Mesenchymal stem cell (in vitro differentiated cells and primary cell): ENCODE results near the gene SLC6A18.

Experiments
- DNase-seq: peaks from one replicate; pipeline ENCODE4 v3.0.0-alpha.2; 2013
- H2AFZ ChIP-seq: one replicate; pipeline ENCODE4 v1.6.1; 2013; ENCODE audit warnings: low read depth, mild to moderate bottlenecking, control low read depth, inconsistent platforms, low read length, moderate library complexity
- H2AK5ac ChIP-seq: 2 replicates; pipeline ENCODE4 v1.6.1; 2013; ENCODE audit warnings: low read length, moderate library complexity, mild to moderate bottlenecking, inconsistent platforms; ENCODE audit not compliant: severe bottlenecking
- H2BK120ac ChIP-seq: one replicate; pipeline ENCODE4 v1.6.1; 2013; ENCODE audit warnings: low read depth, mild to moderate bottlenecking, inconsistent platforms, low read length, moderate library complexity
- H2BK12ac ChIP-seq, 2 experiments: one replicate each; pipeline ENCODE4 v1.6.1; 2013; ENCODE audit warnings: inconsistent platforms in 2 of 2, low read length in 2 of 2, mild to moderate bottlenecking in 2 of 2, moderate library complexity in 2 of 2, control low read depth in 1 of 2
- H2BK15ac ChIP-seq: one replicate; pipeline ENCODE4 v1.6.1; 2013; ENCODE audit warnings: mild to moderate bottlenecking, low read depth, inconsistent platforms; ENCODE audit not compliant: poor library complexity, severe bottlenecking
- H2BK5ac ChIP-seq: 2 replicates; pipeline ENCODE4 v1.6.1; 2013; ENCODE audit warnings: low read depth, mild to moderate bottlenecking, low read length, control low read depth, inconsistent platforms; ENCODE audit not compliant: poor library complexity, severe bottlenecking
- H3K14ac ChIP-seq, 2 experiments: one replicate each; pipeline ENCODE4 v1.6.1; 2013; ENCODE audit warnings: inconsistent platforms in 2 of 2, low read length in 2 of 2, control low read depth in 1 of 2, mild to moderate bottlenecking in 1 of 2, moderate library complexity in 1 of 2
- H3K18ac ChIP-seq, 2 experiments: one replicate each; pipeline ENCODE4 v1.6.1; 2013; ENCODE audit warnings: inconsistent platforms in 2 of 2, low read length in 2 of 2, control low read depth in 1 of 2, low read depth in 1 of 2, mild to moderate bottlenecking in 1 of 2
- H3K23ac ChIP-seq, 2 experiments: one replicate each; pipeline ENCODE4 v1.6.1; 2013; ENCODE audit warnings: inconsistent platforms in 2 of 2, low read length in 2 of 2, mild to moderate bottlenecking in 2 of 2, moderate library complexity in 2 of 2, control low read depth in 1 of 2
- H3K27ac ChIP-seq: 2 replicates; pipeline ENCODE4 v1.5.1; 2013; ENCODE audit warnings: mild to moderate bottlenecking, moderate library complexity, low read length, control low read depth, inconsistent platforms; ENCODE audit not compliant: poor library complexity, severe bottlenecking
- H3K27me3 ChIP-seq, 2 experiments: 2 replicates each; pipeline versions ENCODE4 v1.6.1 to v1.7.0; 2013; ENCODE audit warnings: low read length in 2 of 2, mild to moderate bottlenecking in 2 of 2, moderate library complexity in 2 of 2, control low read depth in 1 of 2, inconsistent platforms in 1 of 2; ENCODE audit not compliant: control insufficient read depth in 1 of 2, insufficient read depth in 1 of 2
- H3K36me3 ChIP-seq, 2 experiments: 2 replicates each; pipeline versions ENCODE4 v1.6.1 to v1.7.0; 2013; ENCODE audit warnings: low read length in 2 of 2, control low read depth in 1 of 2, inconsistent platforms in 1 of 2, low read depth in 1 of 2, mild to moderate bottlenecking in 1 of 2; ENCODE audit not compliant: insufficient read depth in 2 of 2, control insufficient read depth in 1 of 2
- H3K4ac ChIP-seq, 2 experiments: one replicate each; pipeline ENCODE4 v1.6.1; 2013; ENCODE audit warnings: inconsistent platforms in 2 of 2, low read length in 2 of 2, mild to moderate bottlenecking in 2 of 2, moderate library complexity in 2 of 2, control low read depth in 1 of 2, low read depth in 1 of 2
- H3K4me1 ChIP-seq: 2 replicates; pipeline ENCODE4 v1.6.1; 2013; ENCODE audit warnings: low read depth, low read length, control low read depth; ENCODE audit not compliant: control insufficient read depth, insufficient read depth
- H3K4me2 ChIP-seq: 2 replicates; pipeline ENCODE4 v1.6.1; 2013; ENCODE audit warnings: low read length, mild to moderate bottlenecking, inconsistent platforms; ENCODE audit not compliant: poor library complexity, severe bottlenecking
- H3K4me3 ChIP-seq, 2 experiments: 2 replicates each; pipeline versions ENCODE4 v1.5.1 to v1.7.0; 2013; ENCODE audit warnings: low read length in 2 of 2, mild to moderate bottlenecking in 2 of 2, control low read depth in 1 of 2, low read depth in 1 of 2; ENCODE audit not compliant: insufficient read depth in 1 of 2
- H3K79me1 ChIP-seq: replicated peaks from 2 replicates; pipeline ENCODE4 v1.6.1; 2013; ENCODE audit warnings: mild to moderate bottlenecking, control low read depth, low read length, inconsistent platforms; ENCODE audit not compliant: poor library complexity, severe bottlenecking
- H3K9ac ChIP-seq: 2 replicates; pipeline ENCODE4 v1.7.0; 2013; ENCODE audit warnings: mild to moderate bottlenecking, low read length, moderate library complexity
- H3K9me3 ChIP-seq: 2 replicates; pipeline ENCODE4 v1.7.0; 2013; ENCODE audit warnings: mild to moderate bottlenecking, low read length; ENCODE audit not compliant: control insufficient read depth
- H4K8ac ChIP-seq: one replicate; pipeline ENCODE4 v1.6.1; 2013; ENCODE audit warnings: inconsistent platforms, mild to moderate bottlenecking, low read length, moderate library complexity
- H4K91ac ChIP-seq: one replicate; pipeline ENCODE4 v1.6.1; 2013; ENCODE audit warnings: mild to moderate bottlenecking, low read length, inconsistent platforms
- WGBS: methylation state at CpG from one replicate; pipeline ENCODE4 v1.1.7; 2013; ENCODE audit warnings: mixed read lengths; 5-methylcytosine and 5-hydroxymethylcytosine counted together

The SLC6A18 gene

GRCh38 chr5:1185629-1186350, 39.4 kb upstream of the SLC6A18 start:
- no peak overlapping the region for H3K23ac ChIP-seq
- H3K9ac ChIP-seq = no peak overlapping the region
- H3K9me3 ChIP-seq = no peaks in the 10 kb centered on the region
- no peak overlapping the region for H2AFZ ChIP-seq
- no peak overlapping the region for H2BK12ac ChIP-seq
- no peaks in the 10 kb centered on the region for H3K79me1 ChIP-seq
- H2BK5ac ChIP-seq = no peak overlapping the region
- no peak for DNase-seq
- no peak overlapping the region for H3K14ac ChIP-seq
- 36% methylated on average over 12 of the region's 12 CpGs for WGBS
- no peak overlapping the region for H4K8ac ChIP-seq
- H3K4me3 ChIP-seq = no peak overlapping the region
- no peak overlapping the region for H3K4ac ChIP-seq
- H3K4me1 ChIP-seq = no peaks in the 10 kb centered on the region
- no peak overlapping the region for H2BK120ac ChIP-seq
- H3K18ac ChIP-seq = no peak overlapping the region
- H3K4me2 ChIP-seq = no peak overlapping the region
- peaks cover 20 to 66% of the 10 kb centered on the region in 2 experiments for H3K27me3 ChIP-seq
- H3K36me3 ChIP-seq = no peaks in the 10 kb centered on the region
- no peak overlapping the region for H2AK5ac ChIP-seq
- H4K91ac ChIP-seq = no peak overlapping the region
- no peak overlapping the region for H2BK15ac ChIP-seq
- H3K27ac ChIP-seq = no peak overlapping the region

- no peaks in the 10 kb centered on the region for H3K9me3 ChIP-seq
- H3K36me3 ChIP-seq = no peaks in the 10 kb centered on the region
- H3K14ac ChIP-seq = no peak overlapping the region
- no peak overlapping the region for H4K8ac ChIP-seq
- H3K27ac ChIP-seq = no peak overlapping the region
- H3K18ac ChIP-seq = no peak overlapping the region
- H3K79me1 ChIP-seq = no peaks in the 10 kb centered on the region
- 77% methylated on average over 18 of the region's 18 CpGs for WGBS
- H2BK15ac ChIP-seq = no peak overlapping the region
- no peak overlapping the region for H3K4ac ChIP-seq
- H2AK5ac ChIP-seq = no peak overlapping the region
- H2AFZ ChIP-seq = no peak overlapping the region
- H3K4me1 ChIP-seq = no peaks in the 10 kb centered on the region
- H2BK5ac ChIP-seq = no peak overlapping the region
- DNase-seq = no peak
- no peak overlapping the region for H3K23ac ChIP-seq
- H2BK12ac ChIP-seq = no peak overlapping the region
- no peak overlapping the region for H4K91ac ChIP-seq
- peaks cover 20 to 62% of the 10 kb centered on the region in 2 experiments for H3K27me3 ChIP-seq
- H3K9ac ChIP-seq = no peak overlapping the region
- H2BK120ac ChIP-seq = no peak overlapping the region
- H3K4me3 ChIP-seq = no peak overlapping the region
- H3K4me2 ChIP-seq = no peak overlapping the region
Observed at GRCh38 chr5:1186351-1187233, 38.6 kb upstream of the SLC6A18 start.

GRCh38 chr5:1187234-1187949, 37.8 kb upstream of the SLC6A18 start:
- Histone ChIP-seq H2BK120ac (no peak overlapping the region), H3K18ac (no peak overlapping the region), H4K91ac (no peak overlapping the region), H3K4ac (no peak overlapping the region), H3K79me1 (no peaks in the 10 kb centered on the region), H3K4me3 (no peak overlapping the region), H2AFZ (no peak overlapping the region), H3K27me3 (peaks cover 20 to 62% of the 10 kb centered on the region in 2 experiments), H3K27ac (no peak overlapping the region), H3K9me3 (no peaks in the 10 kb centered on the region), H4K8ac (no peak overlapping the region), H2AK5ac (no peak overlapping the region), H2BK15ac (no peak overlapping the region), H3K36me3 (no peaks in the 10 kb centered on the region), H3K4me2 (no peak overlapping the region), H2BK12ac (no peak overlapping the region), H2BK5ac (no peak overlapping the region), H3K14ac (no peak overlapping the region), H3K4me1 (no peaks in the 10 kb centered on the region), H3K9ac (no peak overlapping the region), H3K23ac (no peak overlapping the region)
- DNase-seq = no peak
- WGBS = 82% methylated on average over 18 of the region's 18 CpGs

- Histone ChIP-seq H2BK120ac (no peak overlapping the region), H2BK5ac (no peak overlapping the region), H2AK5ac (no peak overlapping the region), H3K27ac (no peak overlapping the region), H3K4me1 (no peaks in the 10 kb centered on the region), H3K23ac (no peak overlapping the region), H3K18ac (no peak overlapping the region), H3K4ac (no peak overlapping the region), H2BK15ac (no peak overlapping the region), H3K36me3 (no peaks in the 10 kb centered on the region), H3K9me3 (no peaks in the 10 kb centered on the region), H3K14ac (no peak overlapping the region), H3K4me3 (no peak overlapping the region), H4K8ac (no peak overlapping the region), H4K91ac (no peak overlapping the region), H3K9ac (no peak overlapping the region), H2BK12ac (no peak overlapping the region), H3K79me1 (no peaks in the 10 kb centered on the region), H3K27me3 (peaks cover 15 to 57% of the 10 kb centered on the region in 2 experiments), H2AFZ (no peak overlapping the region), H3K4me2 (no peak overlapping the region)
- DNase-seq = no peak
- WGBS = 89% methylated on average over 8 of the region's 8 CpGs
Observed at GRCh38 chr5:1187950-1188334, 37.2 kb upstream of the SLC6A18 start.
